H1 (cell line): ENCODE results near the gene FGF1. TPM values are rescaled to one million over a fixed set of nuclear protein-coding genes. Genes with fewer than 3 reads are reported as not detected.

Experiments
- CTCF ChIA-PET: fragments of 300-600 bp; sonication (Branson Sonifier 250); formaldehyde crosslinking; loops from one replicate; lab custom pipeline; 2021; ENCODE audit not compliant: partially characterized antibody; lab: Charles Lee
- POLR2A ChIA-PET: fragments of 300-600 bp; sonication (Branson Sonifier 250); formaldehyde crosslinking; loops from one replicate; lab custom pipeline; 2021; ENCODE audit warnings: inconsistent platforms; ENCODE audit not compliant: partially characterized antibody; lab: Charles Lee
- DNase-seq, 2 experiments: peaks; one replicate each; pipeline versions ENCODE4 v3.0.0 to v3.0.0-alpha.2; 2010 to 2022; ENCODE audit warnings: low spot score in 2 of 2, low read depth in 1 of 2, mixed read lengths in 1 of 2
- FAIRE-seq: peaks from 2 replicates; lab custom pipeline; 2011; peaks lifted over from hg19 to GRCh38; lab: Jason Lieb, UNC
- H2AFZ ChIP-seq: 2 replicates; pipeline ENCODE4 v1.8.1; 2012; ENCODE audit warnings: low read length, inconsistent platforms
- H2AK5ac ChIP-seq: 2 replicates; pipeline ENCODE4 v1.6.1; 2013; ENCODE audit warnings: low read depth, low read length
- H2BK120ac ChIP-seq: replicated peaks from 2 replicates; pipeline ENCODE3; 2013; ENCODE audit warnings: low read depth, low read length, inconsistent platforms
- H2BK12ac ChIP-seq: 2 replicates; pipeline ENCODE4 v1.6.1; 2013; ENCODE audit warnings: low read depth, low read length
- H2BK15ac ChIP-seq: 2 replicates; pipeline ENCODE4 v1.6.1; 2013; ENCODE audit warnings: low read length
- H2BK20ac ChIP-seq: 2 replicates; pipeline ENCODE4 v1.6.1; 2013; ENCODE audit warnings: low read length
- H2BK5ac ChIP-seq: 2 replicates; pipeline ENCODE4 v1.6.1; 2013; ENCODE audit warnings: low read depth, low read length
- H3K14ac ChIP-seq: 2 replicates; pipeline ENCODE4 v1.6.1; 2013; ENCODE audit warnings: inconsistent platforms; ENCODE audit not compliant: insufficient read length
- H3K18ac ChIP-seq: 2 replicates; pipeline ENCODE4 v1.6.1; 2013; ENCODE audit warnings: low read length; ENCODE audit errors: extremely low read depth
- H3K23ac ChIP-seq: 2 replicates; pipeline ENCODE4 v1.6.1; 2013; ENCODE audit warnings: inconsistent platforms; ENCODE audit not compliant: insufficient read length
- H3K23me2 ChIP-seq: 2 replicates; pipeline ENCODE4 v1.6.1; 2013; ENCODE audit warnings: low read depth, low read length
- H3K27ac ChIP-seq: 2 replicates; pipeline ENCODE4 v1.6.1; 2011; ENCODE audit warnings: low read depth, low read length, inconsistent platforms
- H3K27me3 ChIP-seq, 4 experiments: replicated peaks in 1 of 4; 1 replicate in 1 of 4; 2 replicates in 3 of 4; pipeline versions ENCODE4 v1.6.1 to v1.8.1; 2011 to 2013; ENCODE audit warnings: low read length in 3 of 4, mild to moderate bottlenecking in 3 of 4, inconsistent platforms in 2 of 4, mixed read lengths in 2 of 4, moderate library complexity in 1 of 4; ENCODE audit not compliant: control insufficient read depth in 3 of 4, insufficient read depth in 3 of 4; ENCODE audit errors: extremely low read depth in 1 of 4
- H3K36me3 ChIP-seq, 4 experiments: 2 replicates each; pipeline versions ENCODE4 v1.6.1 to v1.8.1; 2011 to 2013; ENCODE audit warnings: mild to moderate bottlenecking in 4 of 4, low read length in 3 of 4, moderate library complexity in 2 of 4, control low read depth in 1 of 4, inconsistent platforms in 1 of 4; ENCODE audit not compliant: insufficient read depth in 4 of 4, control insufficient read depth in 2 of 4
- H3K4ac ChIP-seq: replicated peaks from 2 replicates; pipeline ENCODE3; 2013; ENCODE audit warnings: low read length, low read depth, mixed read lengths, inconsistent platforms; ENCODE audit not compliant: insufficient read length
- H3K4me1 ChIP-seq, 4 experiments: replicated peaks in 1 of 4; 1 replicate in 1 of 4; 2 replicates in 3 of 4; pipeline versions ENCODE4 v1.6.1 to v1.8.1; 2011 to 2013; ENCODE audit warnings: low read length in 3 of 4, inconsistent platforms in 2 of 4, mixed read lengths in 1 of 4; ENCODE audit not compliant: insufficient read depth in 4 of 4, control insufficient read depth in 3 of 4
- H3K4me2 ChIP-seq, 2 experiments: 2 replicates each; pipeline versions ENCODE4 v1.6.1 to v1.8.1; 2011 to 2013; ENCODE audit warnings: low read depth in 2 of 2, low read length in 2 of 2, control low read depth in 1 of 2, inconsistent platforms in 1 of 2, mild to moderate bottlenecking in 1 of 2; ENCODE audit not compliant: insufficient read depth in 1 of 2
- H3K4me3 ChIP-seq, 4 experiments: fragments of 200-600, 300-600 bp in 1 of 4; sonication (generic), shearing (Covaris generic), sonication (Bioruptor Twin) in 1 of 4; 2 replicates each; pipeline versions ENCODE4 v1.5.1 to v1.8.1; 2011 to 2016; ENCODE audit warnings: low read length in 4 of 4, low read depth in 3 of 4, control low read depth in 2 of 4, inconsistent platforms in 2 of 4, mild to moderate bottlenecking in 2 of 4, mixed read lengths in 1 of 4, moderate library complexity in 1 of 4; ENCODE audit not compliant: insufficient read depth in 2 of 4; ENCODE audit errors: extremely low read depth in 1 of 4
- H3K56ac ChIP-seq: replicated peaks from 2 replicates; pipeline ENCODE3; 2013; ENCODE audit warnings: low read depth, mild to moderate bottlenecking, mixed read lengths, low read length, inconsistent platforms; ENCODE audit not compliant: insufficient read length
- H3K79me1 ChIP-seq: 2 replicates; pipeline ENCODE4 v1.6.1; 2013; ENCODE audit warnings: low read depth, low read length, control low read depth
- H3K79me2 ChIP-seq, 2 experiments: 2 replicates each; pipeline versions ENCODE4 v1.6.1 to v1.8.1; 2012 to 2013; ENCODE audit warnings: low read length in 2 of 2, mild to moderate bottlenecking in 2 of 2, inconsistent platforms in 1 of 2; ENCODE audit not compliant: insufficient read depth in 2 of 2, control insufficient read depth in 1 of 2
- H3K9ac ChIP-seq, 4 experiments: replicated peaks in 1 of 4; 1 replicate in 1 of 4; 2 replicates in 3 of 4; pipeline versions ENCODE4 v1.6.1 to v1.8.1; 2011 to 2013; ENCODE audit warnings: low read depth in 3 of 4, low read length in 3 of 4, control low read depth in 2 of 4, mild to moderate bottlenecking in 2 of 4, moderate library complexity in 2 of 4, inconsistent platforms in 1 of 4; ENCODE audit errors: extremely low read depth in 1 of 4
- H3K9me3 ChIP-seq, 2 experiments: 2 replicates each; pipeline versions ENCODE4 v1.6.1 to v1.8.1; 2012 to 2013; ENCODE audit warnings: mild to moderate bottlenecking in 2 of 2, moderate library complexity in 2 of 2, control low read depth in 1 of 2, inconsistent platforms in 1 of 2, low read depth in 1 of 2, low read length in 1 of 2, mixed read lengths in 1 of 2; ENCODE audit not compliant: insufficient read depth in 2 of 2
- H4K20me1 ChIP-seq, 2 experiments: replicated peaks in 1 of 2; 2 replicates each; pipeline versions ENCODE3 to v1.8.1; 2011 to 2013; ENCODE audit warnings: inconsistent platforms in 2 of 2, low read length in 2 of 2, mild to moderate bottlenecking in 1 of 2; ENCODE audit not compliant: insufficient read depth in 2 of 2, control insufficient read depth in 1 of 2
- H4K5ac ChIP-seq: 2 replicates; pipeline ENCODE4 v1.6.1; 2013; ENCODE audit warnings: low read length, low read depth, mixed read lengths, inconsistent platforms; ENCODE audit not compliant: insufficient read length
- H4K8ac ChIP-seq: 2 replicates; pipeline ENCODE4 v1.8.0; 2013; ENCODE audit warnings: mild to moderate bottlenecking, moderate library complexity, low read length, inconsistent platforms; ENCODE audit not compliant: insufficient read depth; ENCODE audit errors: extremely low read depth
- H4K91ac ChIP-seq: replicated peaks from 2 replicates; pipeline ENCODE3; 2013; ENCODE audit warnings: low read length, mixed read lengths, inconsistent platforms; ENCODE audit not compliant: insufficient read length
- ATF2 ChIP-seq: IDR thresholded peaks from 2 replicates; pipeline ENCODE4 v1.6.1; 2012; ENCODE audit warnings: low read length, inconsistent platforms
- CHD1 ChIP-seq: IDR thresholded peaks from 2 replicates; pipeline ENCODE4 v1.6.1; 2012; ENCODE audit warnings: low read depth, low read length, improper control_type of control experiment
- E2F6 ChIP-seq: IDR thresholded peaks from 2 replicates; pipeline ENCODE4 v1.6.1; 2012; ENCODE audit warnings: inconsistent platforms
- KDM4A ChIP-seq: IDR thresholded peaks from one replicate; pipeline ENCODE4 v1.7.1; 2012; ENCODE audit warnings: low read depth, mild to moderate bottlenecking, moderate library complexity, low read length, inconsistent platforms; ENCODE audit not compliant: severe bottlenecking
- KDM5A ChIP-seq: fragments of 200-600 bp; IDR thresholded peaks from 2 replicates; pipeline ENCODE4 v1.7.1; 2012; ENCODE audit warnings: mild to moderate bottlenecking, low read length, inconsistent platforms, mixed read lengths
- POLR2AphosphoS5 ChIP-seq: IDR thresholded peaks from 2 replicates; pipeline ENCODE4 v1.6.1; 2011; ENCODE audit warnings: low read depth, low read length
- RBBP5 ChIP-seq: IDR thresholded peaks from 2 replicates; pipeline ENCODE4 v1.7.1; 2012; ENCODE audit warnings: low read depth, mild to moderate bottlenecking, inconsistent platforms, low read length, moderate library complexity, borderline replicate concordance
- SIX5 ChIP-seq: IDR thresholded peaks from 2 replicates; pipeline ENCODE4 v1.6.1; 2011; ENCODE audit warnings: mild to moderate bottlenecking, low read depth, low read length
- TBP ChIP-seq: IDR thresholded peaks from 2 replicates; pipeline ENCODE4 v1.6.1; 2011; ENCODE audit warnings: low read depth, low read length, improper control_type of control experiment
- WGBS, 2 experiments: shearing (Covaris generic) in 1 of 2; methylation state at CpG; one replicate each; pipeline versions ENCODE4 v1.1.6 to v1.1.7; 2013 to 2015; ENCODE audit warnings: low lambda C conversion rate in 2 of 2, mixed read lengths in 2 of 2, inconsistent platforms in 1 of 2, low coverage in 1 of 2, missing lambda C conversion rate in 1 of 2; ENCODE audit not compliant: insufficient replicate concordance in 2 of 2, insufficient coverage in 1 of 2, insufficient read length in 1 of 2; ENCODE audit errors: extremely low coverage in 1 of 2, missing lambda C conversion rate in 1 of 2; 5-methylcytosine and 5-hydroxymethylcytosine counted together
- polyA plus RNA-seq, 7 experiments: library from polyadenylated mRNA; depleted of rRNA in 3 of 7; stranded (reverse) in 5 of 7; unstranded in 2 of 7; fragments of >200 nt in 5 of 7; fragments of 200-250 nt in 2 of 7; gene quantifications; 1 replicate in 5 of 7; 2 replicates in 1 of 7; 4 replicates in 1 of 7; pipeline versions ENCODE4 v1.2.1 to v1.2.3, GENCODE V29; 2011 to 2013; ENCODE audit warnings: missing spikeins in 2 of 7, mixed read lengths in 2 of 7
- total RNA-seq: library from RNA; stranded (reverse); fragmentation: NEBNext Ultra II Directional; extraction: Animal tissue kit (Norgen Biotek cat#: 25700); gene quantifications from 2 replicates; pipeline ENCODE4 v1.2.1, GENCODE V29; 2021

Gene FGF1
- total and polyA plus RNA-seq, 2 of the 8 experiments (the other 6 are each of a cell fraction or from before 2014, with no cell fraction given) = 0.30 to 0.50 TPM

GRCh38 chr5:142679744-142680143, 6.1 kb downstream of the FGF1 start:
- TF ChIP-seq CHD1 (no peak), ATF2 (no peak), RBBP5 (no peak), E2F6 (no peak), SIX5 (no peak), POLR2AphosphoS5 (no peak), TBP (no peak), KDM4A (no peak), KDM5A (no peak)
- WGBS, 2 experiments = 91% methylated on average over 2 of the region's 2 CpGs; no CpG with 5 or more reads in 1 of the 2 experiments
- Histone ChIP-seq H3K56ac (no peak overlapping the region), H3K4ac (no peak overlapping the region), H4K8ac (no peak overlapping the region), H3K27me3 (no peaks in the 10 kb centered on the region), H3K4me1 (peaks cover 0 to 10% (median 8%) of the 10 kb centered on the region in 4 experiments; a peak in 5 of 7 replicates), H3K14ac (no peak overlapping the region), H2BK12ac (no peak overlapping the region), H2AK5ac (no peak overlapping the region; the same call in 1 of the 2 replicates), H3K23ac (no peak overlapping the region), H3K18ac (no peak overlapping the region), H4K5ac (no peak overlapping the region), H3K4me2 (no peak overlapping the region), H3K36me3 (no peaks in the 10 kb centered on the region), H3K79me2 (no peaks in the 10 kb centered on the region), H3K9me3 (no peaks in the 10 kb centered on the region), H4K20me1 (no peaks in the 10 kb centered on the region), H3K79me1 (no peaks in the 10 kb centered on the region), H2BK120ac (no peak overlapping the region), H4K91ac (no peak overlapping the region), H3K4me3 (no peak overlapping the region), H3K27ac (no peak overlapping the region), H3K23me2 (no peaks in the 10 kb centered on the region), H3K9ac (no peak overlapping the region), H2AFZ (no peak overlapping the region), H2BK20ac (peak overlapping the region; percentile 67; the same call in 1 of the 2 replicates), H2BK15ac (no peak overlapping the region; the same call in 1 of the 2 replicates), H2BK5ac (no peak overlapping the region)
- FAIRE-seq = no peak
- ChIA-PET POLR2A (no interaction called here), CTCF (interaction anchor here (2.1 kb wide), 1 partner anchor 24 kb away, joined by 8 read pairs; no protein-coding TSS in a partner anchor)
- DNase-seq = no peak
